Activated CD8-positive, alpha-beta memory T cell treated with anti-CD3 and anti-CD28 coated beads, Interleukin-2, amount 50 U/mL, for 1 hour (primary cell): ENCODE measurements around the gene OSM.

Source experiments
- DNase-seq: peaks from one replicate; pipeline ENCODE4 v3.0.0-alpha.2; 2020; ENCODE audit errors: extremely low read depth

The OSM gene

DNA sequence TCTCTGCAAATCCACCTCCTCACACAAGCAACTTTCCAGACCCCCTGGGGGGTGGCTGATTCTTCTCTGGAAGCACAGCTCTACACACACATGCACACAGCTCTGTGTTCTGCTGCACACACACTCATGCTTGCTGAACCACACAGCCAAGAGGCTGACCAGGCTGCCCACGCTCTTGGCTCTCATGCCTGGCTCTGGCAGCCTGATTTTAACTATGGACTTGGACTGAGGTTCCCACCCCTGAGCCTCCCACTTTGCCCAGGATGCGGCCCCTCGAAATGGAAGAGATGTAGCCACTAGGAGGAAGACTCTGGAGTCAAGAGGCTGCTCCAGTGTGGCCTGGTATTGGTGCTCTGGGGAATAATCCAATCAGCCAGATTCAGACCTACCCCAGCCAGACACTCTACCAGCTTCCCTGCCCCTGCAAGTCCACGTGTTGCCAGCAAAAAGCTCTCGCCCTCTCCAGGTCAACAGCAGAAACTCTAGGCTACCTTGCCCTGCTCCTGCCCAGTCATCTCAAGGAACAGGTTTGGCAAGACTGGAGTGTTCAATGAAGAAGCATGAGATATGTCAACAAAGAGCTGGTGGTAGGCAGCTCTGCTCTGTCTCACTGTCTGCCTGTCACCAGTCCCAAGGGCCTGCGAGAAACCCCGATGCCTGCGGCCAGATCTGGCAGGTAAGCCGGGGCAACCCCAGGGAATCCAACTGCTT, 31.5 kb upstream of the OSM start:
- no peak for DNase-seq

DNA sequence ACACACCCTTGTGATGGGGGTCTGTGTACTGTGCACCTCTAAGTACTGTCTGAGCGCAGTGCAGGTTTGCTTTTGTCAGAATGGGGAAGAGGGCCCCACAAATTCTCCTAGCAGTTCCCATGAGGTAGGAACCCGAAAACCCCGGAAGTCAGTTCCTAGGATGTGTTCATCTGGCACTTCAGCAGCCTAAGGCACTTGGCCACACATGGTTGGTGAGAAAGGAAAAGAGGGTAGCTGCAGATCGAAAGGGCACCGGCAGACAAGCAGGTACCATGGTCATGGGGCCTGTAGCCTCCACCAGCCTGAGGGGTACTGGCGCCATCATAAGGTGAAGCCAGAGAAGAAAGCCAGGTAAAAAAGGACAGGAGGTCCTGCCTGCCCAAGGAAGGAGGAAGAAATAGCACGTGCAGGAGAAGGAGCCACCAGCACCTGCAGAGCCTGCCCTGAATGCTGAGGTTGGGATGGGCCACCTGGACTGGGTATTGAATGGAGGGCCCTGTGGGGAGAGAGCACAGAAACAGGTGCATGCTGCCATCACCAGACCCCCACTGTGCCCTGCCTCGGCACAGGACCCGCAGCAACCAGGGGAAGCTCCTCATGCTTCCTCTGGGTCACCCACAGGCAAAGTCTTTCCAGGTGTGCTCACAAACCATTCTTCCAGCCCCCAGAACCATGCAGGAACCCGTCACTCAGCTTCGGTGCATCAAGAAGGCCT, 30.8 kb upstream of the OSM start:
- no peak for DNase-seq

DNA sequence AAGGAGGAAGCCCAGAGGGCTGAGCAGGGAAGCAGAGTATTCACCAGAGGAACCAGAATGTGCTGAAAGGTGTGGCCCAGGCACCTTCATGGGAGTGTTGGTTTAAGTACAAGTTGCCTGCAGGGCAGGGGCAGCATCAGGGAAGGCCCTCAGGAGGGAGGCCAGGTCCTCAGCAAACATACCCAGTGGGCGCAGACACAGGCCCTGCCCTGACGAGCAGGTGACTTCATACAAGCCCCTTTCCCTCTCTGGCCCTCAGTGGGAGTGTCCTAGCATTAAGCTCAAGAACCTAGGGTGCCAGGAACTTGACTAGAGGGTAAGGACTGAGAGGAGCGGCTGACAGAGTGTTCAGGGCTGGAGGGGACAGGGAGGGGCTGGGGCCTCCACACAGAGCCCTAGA, 30.2 kb upstream of the OSM start:
- DNase-seq, result no peak

DNA sequence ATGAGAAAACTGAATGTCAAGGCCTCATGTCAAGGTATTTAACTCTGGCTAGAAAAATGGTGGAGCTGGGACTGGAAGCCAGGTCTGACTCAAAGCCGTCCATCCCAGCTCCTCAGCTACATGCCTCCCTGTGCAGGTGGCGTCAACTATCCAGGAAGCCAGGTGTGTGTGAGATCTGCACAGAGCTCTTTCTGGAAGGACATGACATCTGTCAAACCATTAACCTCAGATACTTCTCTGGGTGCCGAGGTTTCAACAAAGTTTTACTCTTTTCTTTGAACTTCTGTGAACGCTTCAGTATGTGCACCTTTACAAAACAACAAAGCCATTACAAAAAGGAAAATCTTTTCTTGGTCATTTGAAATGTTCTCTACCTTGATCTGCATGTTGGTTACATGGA, 29.7 kb upstream of the OSM start:
- no peak for DNase-seq

DNA sequence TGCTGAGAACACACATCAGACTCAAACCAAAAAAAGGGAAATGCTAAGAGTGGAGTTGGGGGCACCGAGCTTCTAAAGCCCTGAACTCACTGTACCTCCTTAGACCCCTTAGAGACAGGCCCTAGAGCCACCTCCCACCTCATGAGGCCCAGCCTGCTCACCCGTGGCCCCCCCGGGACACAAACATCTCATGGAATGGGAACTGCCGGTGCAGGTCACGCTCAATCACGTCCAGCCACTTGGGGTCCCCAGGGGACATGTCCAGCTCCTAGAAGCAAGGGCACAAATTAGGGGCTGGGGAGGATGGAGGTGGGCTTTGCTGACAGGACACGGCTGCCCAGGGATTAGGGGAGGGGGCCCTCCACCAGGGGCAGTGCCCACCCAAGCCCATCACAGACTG, 28.9 kb upstream of the OSM start:
- no peak for DNase-seq

DNA sequence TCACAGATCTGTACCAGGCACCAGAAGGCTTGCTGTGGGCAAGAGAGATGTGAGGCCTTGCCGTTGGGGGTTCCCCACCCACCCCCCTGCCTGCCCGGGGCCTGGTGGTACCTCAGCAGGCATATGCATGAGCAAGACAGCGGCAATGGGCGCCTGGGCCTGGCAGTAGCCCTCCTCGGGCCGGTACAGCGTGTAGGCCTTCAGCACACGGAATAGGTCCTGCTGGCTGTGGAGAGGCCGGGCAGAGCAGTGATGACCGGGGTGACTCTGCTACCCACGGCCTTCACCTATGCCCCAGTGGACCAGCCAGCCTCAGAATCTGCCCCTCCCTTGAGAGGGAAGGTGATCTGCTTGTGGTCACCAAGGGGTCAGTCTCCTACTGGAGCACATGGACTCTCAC, 28.2 kb upstream of the OSM start:
- DNase-seq, result no peak

DNA sequence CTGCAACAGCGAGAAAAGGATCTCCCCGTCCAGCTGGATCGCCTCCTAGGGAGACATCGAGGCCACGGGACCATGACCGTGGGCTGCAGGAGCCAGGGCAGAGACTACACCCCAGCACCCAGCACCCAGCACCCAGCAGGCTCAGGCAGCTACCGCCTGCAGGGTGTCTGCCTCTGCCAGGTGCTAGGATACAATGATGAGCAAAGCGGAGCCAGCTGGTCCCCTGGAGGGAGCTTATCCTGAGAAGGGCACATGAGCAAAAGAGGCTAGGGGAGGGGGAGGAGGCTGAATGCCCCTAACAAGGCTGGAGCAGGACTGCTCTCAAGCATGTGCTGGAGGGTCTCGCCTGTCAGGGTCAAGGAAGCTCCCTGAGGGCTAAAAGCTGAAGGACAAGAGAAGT, 27.4 kb upstream of the OSM start:
- DNase-seq, result no peak

DNA sequence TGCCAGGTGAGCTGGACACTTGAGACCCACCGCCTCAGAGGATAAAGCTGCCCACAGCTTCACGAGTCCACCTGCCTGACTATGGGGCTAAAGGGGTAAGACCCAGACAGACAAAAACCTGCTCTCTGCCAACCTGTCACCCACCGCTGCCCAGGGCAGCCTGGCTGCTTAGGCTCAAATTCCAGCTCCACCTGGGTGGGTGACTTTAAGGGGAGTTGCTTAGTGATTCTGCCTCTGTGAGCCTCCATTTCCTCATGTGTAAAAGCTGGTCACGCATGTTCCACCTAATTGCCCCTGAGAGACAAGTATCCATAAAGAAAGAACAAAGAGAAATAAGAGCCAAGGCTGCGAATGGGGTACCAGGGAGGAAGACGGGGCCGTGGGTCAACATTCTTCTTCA, 26.4 kb upstream of the OSM start:
- no peak for DNase-seq

DNA sequence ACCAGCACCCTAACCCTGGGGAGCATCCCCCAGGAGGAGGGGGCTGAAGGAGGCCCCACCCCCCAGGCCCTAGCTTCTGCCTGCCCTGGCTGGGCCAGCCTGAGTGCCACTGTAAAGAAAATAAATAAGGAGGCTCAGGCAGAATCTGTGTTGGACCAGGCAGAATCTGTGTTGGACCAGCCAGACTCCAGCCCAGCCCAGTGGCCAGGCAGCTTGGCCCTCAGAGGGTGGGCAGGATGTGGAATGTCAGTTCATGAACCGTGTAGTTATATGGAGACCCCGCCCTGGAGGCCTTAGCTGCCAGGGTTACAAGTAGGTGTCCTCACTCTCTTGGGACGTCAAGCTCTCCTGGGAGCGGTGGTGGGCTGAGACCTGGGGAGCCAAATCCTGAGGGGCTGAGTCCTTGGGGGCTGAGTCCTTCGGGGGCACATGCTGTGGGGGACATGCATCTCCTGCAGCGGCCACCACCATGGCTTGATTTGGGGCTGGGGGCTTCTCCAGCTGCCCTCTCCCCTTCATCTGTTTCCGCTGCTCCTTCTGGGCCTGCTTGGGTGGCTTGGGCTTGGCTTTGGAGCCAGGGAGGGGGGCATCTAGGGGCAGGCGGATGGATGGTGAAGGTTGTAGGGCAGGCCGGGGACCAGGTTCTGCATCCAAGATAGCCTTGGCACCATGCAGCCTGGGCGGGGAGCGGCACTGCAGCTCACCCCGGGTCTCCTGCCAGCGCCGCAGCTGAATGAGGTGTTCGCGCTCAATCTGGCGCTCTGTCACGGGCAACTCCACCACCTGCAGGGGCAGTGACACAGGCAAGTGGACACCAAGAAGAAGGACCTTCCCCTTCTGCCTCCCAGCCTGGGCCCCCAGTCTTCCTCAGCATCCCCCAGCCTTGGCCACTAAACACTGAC, 25.7 kb upstream of the OSM start:
- DNase-seq, result no peak

DNA sequence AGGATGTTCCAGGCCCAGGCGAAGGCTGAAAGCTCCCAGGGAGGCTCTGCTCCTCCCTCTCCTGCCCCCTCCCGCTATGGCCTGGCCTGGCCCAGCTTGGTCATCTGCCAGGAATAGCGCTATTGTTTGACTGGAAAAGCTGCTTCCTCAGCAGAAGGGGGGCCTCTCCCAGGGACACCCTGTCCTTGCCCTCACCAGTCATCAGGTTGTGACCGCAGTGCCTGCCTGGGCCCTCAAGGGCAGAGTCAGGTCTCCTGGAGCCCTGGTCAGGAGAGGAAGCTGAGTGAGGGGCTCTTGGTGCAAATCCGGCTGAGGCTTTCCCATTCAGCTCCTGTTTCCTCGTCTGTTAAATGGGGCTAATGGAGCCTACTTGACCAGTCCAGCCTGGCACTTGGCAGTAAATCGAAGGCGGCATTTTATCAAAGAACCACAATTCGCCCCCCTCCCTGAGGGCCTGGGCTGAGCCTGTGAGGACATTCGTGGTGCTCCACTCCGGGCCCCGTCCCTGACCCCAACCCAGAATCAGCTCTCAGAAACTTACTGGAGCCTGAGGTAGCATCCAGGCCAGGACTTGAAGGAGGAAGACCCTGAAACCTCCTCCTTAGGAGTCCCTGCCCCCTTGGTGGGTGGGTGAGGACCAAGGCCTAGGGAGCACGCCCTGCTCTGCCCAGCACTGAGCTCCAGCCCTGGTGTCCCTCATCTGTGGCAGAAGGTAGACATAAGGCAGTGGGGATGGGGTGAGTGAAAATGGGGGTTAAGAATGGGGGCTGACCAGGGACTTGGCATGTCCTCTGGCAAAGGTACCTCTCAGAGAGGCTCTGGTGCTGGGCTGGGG, 24.6 kb upstream of the OSM start:
- DNase-seq, result no peak

DNA sequence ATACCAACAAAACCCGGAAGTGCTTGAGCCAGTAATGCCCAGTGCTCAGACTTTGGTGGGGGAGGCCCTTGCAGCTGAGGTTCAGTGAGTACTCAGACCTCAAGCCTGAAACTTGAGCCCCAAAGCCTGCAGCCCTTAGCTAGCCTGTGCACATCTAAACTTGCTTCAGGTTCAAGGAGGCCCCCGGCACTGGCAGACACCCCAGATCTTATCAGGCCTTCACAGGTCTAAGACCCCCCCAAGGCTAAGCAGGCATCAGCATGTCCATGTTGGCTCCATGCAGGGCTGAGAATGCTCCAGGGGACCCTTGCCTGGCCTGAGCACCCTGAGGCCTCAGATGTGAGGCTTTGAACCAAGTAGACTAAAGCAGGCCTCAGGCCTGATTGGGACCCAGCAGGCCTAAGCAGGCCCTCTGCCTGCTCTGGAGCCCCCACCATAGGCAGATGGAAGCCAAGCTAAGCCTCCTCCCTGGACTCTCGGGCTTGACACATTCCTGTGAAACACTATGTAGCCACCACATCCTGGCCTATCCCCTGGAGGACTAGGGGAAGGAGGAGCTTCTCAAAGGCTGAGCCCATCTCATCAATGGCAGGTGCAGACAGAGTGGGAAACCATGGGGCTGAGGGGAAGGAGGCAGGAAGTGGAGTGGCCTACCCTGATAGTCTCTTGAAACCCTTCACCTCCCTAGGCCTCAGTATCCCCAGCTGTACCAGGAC, 23.8 kb upstream of the OSM start:
- no peak for DNase-seq

DNA sequence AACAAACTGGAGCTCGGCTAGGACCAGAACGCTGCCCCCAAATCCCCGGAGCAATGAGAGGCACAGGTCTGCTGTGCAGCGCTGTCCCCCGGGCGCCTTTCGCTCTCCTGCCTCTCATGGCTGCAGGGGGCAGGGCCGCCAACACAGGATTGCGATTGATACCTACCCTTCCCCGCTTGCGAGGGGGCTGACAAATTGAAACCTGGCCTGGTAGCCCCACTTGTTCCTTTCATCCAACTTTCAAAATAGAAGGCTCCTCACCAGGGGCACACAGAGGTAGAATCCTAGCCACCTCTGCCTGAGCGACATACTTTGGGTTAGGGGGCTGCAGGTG, 23.3 kb upstream of the OSM start:
- DNase-seq, result no peak

DNA sequence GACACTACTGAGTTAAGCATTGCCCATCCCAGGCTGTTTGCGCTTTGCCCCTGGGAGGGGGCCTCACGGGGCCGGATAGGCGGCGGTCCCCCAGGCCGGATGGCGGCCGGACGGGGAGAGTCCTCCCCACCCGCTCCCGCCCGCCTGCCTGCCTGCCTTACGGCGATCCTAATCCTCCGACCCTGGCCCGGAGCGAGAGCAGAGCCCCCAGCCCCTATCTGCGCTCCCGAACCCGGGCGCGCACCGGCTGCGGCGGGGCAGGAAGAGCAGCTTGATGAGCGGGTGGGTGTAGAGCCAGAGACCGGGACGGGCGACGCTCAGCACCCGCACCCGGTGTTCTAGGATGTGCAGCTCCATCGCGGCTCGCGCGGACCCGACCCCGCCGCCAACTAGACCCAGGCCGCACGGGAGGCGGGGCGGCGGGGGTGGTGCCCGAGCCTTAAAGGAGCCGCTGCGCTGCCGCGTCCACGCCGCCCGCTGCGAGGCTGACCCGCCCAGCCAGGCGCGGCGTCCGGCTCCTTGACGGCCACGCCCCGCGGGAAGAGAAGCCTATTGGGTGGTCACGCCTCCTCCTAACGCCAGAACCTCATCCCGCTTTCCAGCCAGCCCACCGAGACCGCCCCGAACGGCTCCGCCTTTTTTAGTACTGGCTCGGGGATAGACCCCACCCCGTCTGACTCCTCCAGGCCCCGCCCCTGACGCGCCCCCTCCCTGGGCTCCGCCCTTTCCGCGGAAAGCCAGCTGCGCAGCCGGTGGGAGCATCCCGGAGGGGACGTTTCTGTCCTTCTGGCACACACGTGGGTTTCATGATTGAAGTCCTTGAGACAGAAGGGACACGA, 22.7 kb upstream of the OSM start, which contains the start of gene CASTOR1:
Gene CASTOR1, minus strand, starts transcription at position 365 of the 839 bp plus-strand sequence. Its CDS starts 8 bp downstream, at position 357.
- peak; percentile 61 for DNase-seq

DNA sequence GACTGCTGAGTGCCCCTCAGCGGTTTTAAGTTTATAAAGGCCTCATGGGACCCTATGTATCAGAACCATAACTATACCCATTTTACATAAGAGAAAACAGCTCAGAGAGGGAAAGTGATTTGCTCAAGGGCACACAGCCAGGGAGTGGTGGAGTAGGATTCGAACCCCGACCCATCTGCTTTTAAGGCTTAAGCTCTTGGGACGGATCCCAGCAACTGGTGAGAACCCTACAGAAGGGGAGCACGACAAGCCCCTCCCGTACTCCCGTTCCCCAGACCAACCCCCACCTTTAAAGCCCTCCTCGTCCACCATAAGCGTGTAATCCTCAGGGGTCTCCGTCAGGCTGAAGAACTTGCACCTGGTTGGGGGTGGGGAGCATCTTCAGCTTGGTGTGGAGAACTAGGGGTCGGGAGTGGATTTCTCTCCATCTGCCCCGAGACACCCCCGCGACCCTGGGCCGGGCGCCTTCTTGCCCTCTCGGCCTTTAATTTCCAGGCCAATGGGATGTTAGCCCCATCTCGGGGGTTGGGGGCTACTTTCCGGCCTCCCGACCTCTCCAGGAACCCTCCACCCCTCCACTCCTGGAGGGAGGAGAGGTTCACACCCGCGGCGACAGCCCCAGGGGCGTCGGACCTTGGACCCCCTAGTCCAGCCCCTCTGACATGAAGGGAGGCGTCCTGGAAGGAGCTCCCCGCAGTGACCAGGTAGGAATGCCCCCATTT, 21.9 kb upstream of the OSM start:
- no peak for DNase-seq

DNA sequence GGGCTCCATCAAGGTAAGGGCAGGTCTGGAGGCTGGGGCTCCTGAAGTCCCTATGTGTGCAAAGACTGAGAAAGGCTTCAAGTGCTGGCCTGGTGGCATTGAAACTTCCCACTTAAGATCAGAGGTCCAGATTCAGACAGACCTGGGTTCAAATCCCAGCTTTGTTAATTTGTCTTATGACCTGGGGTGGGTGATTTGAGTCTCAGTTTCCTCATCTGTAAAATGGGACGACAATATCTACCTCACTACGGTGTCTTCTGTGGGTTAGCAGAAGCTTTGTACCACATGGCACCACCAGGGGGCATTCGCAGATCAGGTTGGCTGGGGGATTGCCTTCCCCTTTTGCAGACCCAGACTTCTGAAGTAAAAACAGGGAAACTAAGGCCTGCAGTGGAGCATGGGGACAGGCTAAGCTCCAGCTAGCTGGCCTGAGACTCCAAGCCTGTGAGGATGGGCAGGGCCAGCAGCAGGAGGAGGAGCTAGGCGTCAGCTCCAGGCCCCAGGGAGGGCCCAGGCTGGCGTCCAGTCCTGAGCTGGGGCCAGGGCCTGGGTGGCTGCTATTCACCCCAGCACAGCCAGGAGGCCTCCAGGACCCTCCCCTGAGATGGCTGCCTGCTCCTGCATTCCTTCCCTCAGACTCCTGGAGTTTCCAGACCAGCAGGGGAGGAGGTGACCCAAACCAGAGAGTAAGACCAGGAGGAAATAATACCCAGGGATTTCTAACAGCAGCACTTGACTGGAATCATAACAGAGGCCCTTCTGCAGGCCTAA, 21.2 kb upstream of the OSM start:
- peak; percentile 75 for DNase-seq

DNA sequence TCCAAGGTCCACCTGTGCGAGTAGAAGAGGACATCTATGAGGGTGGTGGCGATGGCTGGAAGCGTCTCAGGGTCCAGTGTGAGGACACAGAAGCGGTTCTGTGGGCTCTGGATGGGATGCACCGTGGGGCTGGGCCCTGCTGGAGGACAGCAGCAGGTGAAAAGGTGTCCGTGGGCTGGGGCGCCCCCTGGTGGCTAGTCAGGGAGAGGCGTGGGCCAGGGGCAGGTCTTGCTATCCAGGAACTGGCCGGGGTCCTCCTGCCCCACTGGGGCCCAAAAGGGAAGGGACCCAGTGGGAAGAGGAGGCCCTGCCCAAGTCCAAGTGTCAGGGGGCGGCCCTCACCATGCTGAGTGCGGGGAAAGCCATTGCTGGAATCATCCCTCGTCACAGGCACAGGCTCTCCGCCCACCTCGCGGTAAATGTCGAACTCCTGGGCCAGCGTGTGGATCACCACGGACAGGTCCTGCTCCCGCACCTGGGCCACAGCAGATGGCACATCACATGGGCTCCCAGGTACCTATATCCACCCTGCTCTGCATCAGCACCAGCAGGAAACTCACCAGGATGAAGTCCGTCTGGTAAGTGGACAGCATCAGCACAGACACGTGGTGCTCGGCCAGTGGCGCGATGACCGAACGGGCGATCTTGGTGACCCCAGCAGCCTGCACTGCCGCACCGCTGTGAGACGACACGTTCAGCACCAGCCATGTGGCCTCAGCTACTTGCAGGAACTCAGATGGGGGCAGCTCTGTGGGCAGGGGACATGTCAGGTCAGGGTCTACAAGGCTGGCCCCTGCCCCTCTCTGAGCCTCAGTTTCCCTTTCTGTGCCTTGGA, 20.4 kb upstream of the OSM start:
- no peak for DNase-seq

DNA sequence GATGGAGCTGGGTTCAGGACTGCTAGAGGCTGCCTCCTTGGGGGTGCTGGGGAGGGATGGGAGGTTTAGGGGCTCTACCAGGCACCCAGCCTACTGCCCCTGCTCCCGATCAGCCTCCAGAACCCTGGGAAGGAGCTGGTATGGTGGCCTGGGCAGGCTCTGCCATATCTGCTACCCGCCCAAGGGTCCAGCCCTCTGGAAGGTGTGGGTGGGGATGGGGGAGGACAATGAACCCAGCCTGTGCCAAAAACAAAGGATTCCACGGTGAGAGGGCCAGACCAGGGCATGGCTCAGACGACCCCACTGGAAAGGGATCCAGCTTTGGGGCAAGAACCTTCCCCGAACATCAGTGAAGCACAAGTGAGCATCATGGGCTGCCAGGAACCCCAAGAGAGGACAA, 19.7 kb upstream of the OSM start:
- no peak for DNase-seq

DNA sequence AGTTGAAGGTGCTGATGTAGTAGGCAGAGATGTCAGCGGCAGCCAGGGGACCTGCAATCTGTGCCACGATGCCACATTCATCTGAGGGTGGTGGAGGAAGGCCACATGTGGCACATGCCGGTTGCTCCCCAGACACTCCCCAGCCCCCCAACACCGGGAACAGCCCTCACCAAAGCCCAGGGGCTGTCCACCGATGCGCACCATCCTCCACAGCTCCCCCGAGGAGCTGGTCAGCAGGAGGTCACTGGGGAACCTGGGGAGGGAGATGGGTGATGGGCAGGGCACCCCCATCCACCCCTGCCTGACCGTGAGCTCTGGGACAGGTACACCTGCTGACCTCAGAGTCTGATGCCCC, 19.2 kb upstream of the OSM start:
- DNase-seq, result no peak
